Endothelial cell of umbilical vein (primary cell): ENCODE data around the gene OR4D2.

Experiments used
- CTCF ChIP-seq, 2 donors: IDR thresholded peaks; 1 replicate in 1 of 2; 2 replicates in 1 of 2; pipeline ENCODE4 v1.5.1; 2011; ENCODE audit warnings: low read length in 2 of 2, mild to moderate bottlenecking in 2 of 2, moderate library complexity in 2 of 2, control low read depth in 1 of 2, inconsistent platforms in 1 of 2, low read depth in 1 of 2; ENCODE audit not compliant: insufficient read depth in 1 of 2; ENCODE audit errors: extremely low read depth in 1 of 2
- EZH2 ChIP-seq: IDR thresholded peaks from 2 replicates; pipeline ENCODE4 v1.6.1; 2012; ENCODE audit warnings: borderline replicate concordance, low read depth, mild to moderate bottlenecking, moderate library complexity, low read length, inconsistent platforms; ENCODE audit not compliant: severe bottlenecking
- JUN ChIP-seq: IDR thresholded peaks from 2 replicates; pipeline ENCODE4 v1.6.1; 2011; ENCODE audit warnings: borderline replicate concordance, low read depth; ENCODE audit not compliant: insufficient read length, insufficient read depth
- POLR2A ChIP-seq: IDR thresholded peaks from 2 replicates; pipeline ENCODE4 v1.6.1; 2012; ENCODE audit warnings: low read depth, mild to moderate bottlenecking, control low read depth, low read length

GRCh38 chr17:58191241-58191896 lies 24.6 kb downstream of the OR4D2 start:
- TF ChIP-seq EZH2: no peak
- TF ChIP-seq CTCF (IDR thresholded peaks at IDR 0.05; ENCODE audit: extremely low read depth in 1 of 2, insufficient read depth in 1 of 2, low read depth in 1 of 2, low read length in 2 of 2): no peak
- TF ChIP-seq POLR2A: no peak
- no peak for TF ChIP-seq JUN
